ENCODE data around the gene CD69. TPM values are rescaled to one million over a fixed set of nuclear protein-coding genes. Genes with fewer than 3 reads are reported as not detected.

CD69 gene
- total RNA-seq, 1 experiment from 2014 or later = not detected

DNA sequence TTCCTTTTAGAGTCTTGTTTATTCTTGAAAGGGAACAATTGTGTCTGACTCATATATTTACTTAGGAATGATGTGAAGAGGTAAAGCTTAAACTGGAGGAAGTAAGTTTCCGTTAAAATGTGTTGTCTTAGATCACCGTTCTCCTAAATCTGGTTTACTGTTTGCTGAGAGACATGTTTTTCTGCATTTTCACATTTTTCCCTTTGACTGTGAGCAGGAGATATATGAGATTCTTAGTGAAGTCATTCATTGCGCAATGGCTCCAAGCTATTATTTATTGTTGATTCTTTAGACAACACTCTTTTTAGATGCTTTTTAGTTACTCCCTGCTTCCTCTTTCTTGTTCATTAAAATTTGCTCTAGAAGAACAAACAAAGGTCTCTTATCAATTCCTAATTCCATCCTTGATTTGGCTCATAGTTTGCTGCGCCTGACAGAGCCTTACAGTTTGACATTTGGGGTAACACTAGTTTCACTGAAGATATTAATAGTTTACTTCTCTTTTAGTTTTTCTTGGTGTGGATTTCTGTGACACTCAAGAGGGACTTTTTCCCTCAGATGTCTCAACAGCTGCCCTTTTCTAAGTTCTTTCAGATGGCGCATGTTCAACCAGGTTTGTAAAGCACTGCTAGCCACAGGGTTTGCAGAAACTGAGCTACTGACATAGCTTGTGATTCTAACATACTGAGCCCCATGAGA is 39.2 kb downstream of the CD69 start:
- H2BK12ac ChIP-seq (ENCODE audit: insufficient read length, low read depth, low read length) = no peak overlapping the region
- H3K79me2 ChIP-seq (ENCODE audit: insufficient read depth, low read length) = no peaks in the 10 kb centered on the region
- no peak for DNase-seq
- no peak overlapping the region for H2BK15ac ChIP-seq (ENCODE audit: low read depth, low read length)
- no CpG with 5 or more reads among the region's 5 CpGs for WGBS (ENCODE audit: extremely low coverage, insufficient read length, low lambda C conversion rate)
- H3K27me3 ChIP-seq (ENCODE audit: insufficient read depth, low read length) = no peaks in the 10 kb centered on the region
- H2AK5ac ChIP-seq (ENCODE audit: insufficient read length, low read length) = no peak overlapping the region
- no peak overlapping the region for H4K91ac ChIP-seq (ENCODE audit: insufficient read length, low read depth, low read length)
- Mint-ChIP-seq H3K4me1 (no peaks in the 10 kb centered on the region), H3K36me3 (ENCODE audit: insufficient read depth in 1 of 3, low read depth in 3 of 3) (no peaks in the 10 kb centered on the region), H3K27me3 (ENCODE audit: low read depth) (no peaks in the 10 kb centered on the region), H3K27ac (no peak overlapping the region), H3K9me3 (no peaks in the 10 kb centered on the region), H3K4me3 (no peak overlapping the region)
- no peak overlapping the region for H4K5ac ChIP-seq (ENCODE audit: insufficient read length, low read depth, low read length)
- no peak overlapping the region for H3K27ac ChIP-seq (ENCODE audit: insufficient read length, low read depth, low read length)
- no peaks in the 10 kb centered on the region for H4K20me1 ChIP-seq (ENCODE audit: control insufficient read depth, insufficient read depth, insufficient read length)
- H3K23me2 ChIP-seq (ENCODE audit: insufficient read length, low read depth, low read length, poor library complexity, severe bottlenecking) = no peaks in the 10 kb centered on the region
- H2BK5ac ChIP-seq (ENCODE audit: insufficient read length, low read length) = no peak overlapping the region
- no peak overlapping the region for H2BK120ac ChIP-seq (ENCODE audit: low read depth, low read length, poor library complexity, severe bottlenecking)
- H3K23ac ChIP-seq (ENCODE audit: insufficient read length, low read depth, low read length) = no peak overlapping the region
- no peaks in the 10 kb centered on the region for H3K9me3 ChIP-seq (ENCODE audit: control insufficient read depth, low read depth, low read length)
- H3T11ph ChIP-seq (ENCODE audit: low read length) = no peak overlapping the region
- H3K14ac ChIP-seq (ENCODE audit: insufficient read depth, low read length) = no peak overlapping the region
- H3K18ac ChIP-seq (ENCODE audit: insufficient read length, low read depth, low read length) = no peak overlapping the region
- H4K8ac ChIP-seq (replicated peaks; ENCODE audit: insufficient read length, low read depth, low read length) = no peak overlapping the region
- no peak overlapping the region for H3K9ac ChIP-seq (ENCODE audit: extremely low read depth, insufficient read length, low read length)
- H2BK20ac ChIP-seq (ENCODE audit: low read depth, low read length, poor library complexity, severe bottlenecking) = no peak overlapping the region
- no peak overlapping the region for H2AFZ ChIP-seq (ENCODE audit: low read length)
- TF ChIP-seq, protein P1, sequence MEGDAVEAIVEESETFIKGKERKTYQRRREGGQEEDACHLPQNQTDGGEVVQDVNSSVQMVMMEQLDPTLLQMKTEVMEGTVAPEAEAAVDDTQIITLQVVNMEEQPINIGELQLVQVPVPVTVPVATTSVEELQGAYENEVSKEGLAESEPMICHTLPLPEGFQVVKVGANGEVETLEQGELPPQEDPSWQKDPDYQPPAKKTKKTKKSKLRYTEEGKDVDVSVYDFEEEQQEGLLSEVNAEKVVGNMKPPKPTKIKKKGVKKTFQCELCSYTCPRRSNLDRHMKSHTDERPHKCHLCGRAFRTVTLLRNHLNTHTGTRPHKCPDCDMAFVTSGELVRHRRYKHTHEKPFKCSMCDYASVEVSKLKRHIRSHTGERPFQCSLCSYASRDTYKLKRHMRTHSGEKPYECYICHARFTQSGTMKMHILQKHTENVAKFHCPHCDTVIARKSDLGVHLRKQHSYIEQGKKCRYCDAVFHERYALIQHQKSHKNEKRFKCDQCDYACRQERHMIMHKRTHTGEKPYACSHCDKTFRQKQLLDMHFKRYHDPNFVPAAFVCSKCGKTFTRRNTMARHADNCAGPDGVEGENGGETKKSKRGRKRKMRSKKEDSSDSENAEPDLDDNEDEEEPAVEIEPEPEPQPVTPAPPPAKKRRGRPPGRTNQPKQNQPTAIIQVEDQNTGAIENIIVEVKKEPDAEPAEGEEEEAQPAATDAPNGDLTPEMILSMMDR (conservative IDR thresholded peaks at IDR 0.05) = no peak
- H3K56ac ChIP-seq (ENCODE audit: insufficient read length, low read depth, low read length) = no peak overlapping the region
- no peaks in the 10 kb centered on the region for H3K79me1 ChIP-seq (ENCODE audit: insufficient read depth, low read depth, low read length, poor library complexity, severe bottlenecking)
- H3K4me1 ChIP-seq (ENCODE audit: insufficient read depth, low read length) = no peaks in the 10 kb centered on the region
- H3K4ac ChIP-seq (ENCODE audit: low read depth, low read length) = no peak overlapping the region
- H3K4me2 ChIP-seq (ENCODE audit: insufficient read depth, insufficient read length, low read length) = no peak overlapping the region

Measured in H9 (cell line).